NCI-H526 (cell line): Measurements from ENCODE around the gene SLC29A1.
A peak's percentile ranks its signal among the peaks of the same experiment; 100 is the strongest.
"Not testable (repeated sequence)": the region's sequence is repeated elsewhere in the genome, so short reads cannot be mapped to it uniquely, and the experiment has no call there.

Experiments used
- DNase-seq, 2 experiments: peaks; one replicate each; lab custom pipeline; 2025; lab: John Stamatoyannopoulos, UW

The SLC29A1 gene

GRCh38 chr6:44194326-44194725, 29.1 kb upstream of the SLC29A1 start:
- no peak for DNase-seq

- DNase-seq: not testable (repeated sequence)
Measured at GRCh38 chr6:44196351-44196750, 27.0 kb upstream of the SLC29A1 start.

- DNase-seq: no peak
Measured at GRCh38 chr6:44198684-44199083, 24.7 kb upstream of the SLC29A1 start.

- no peak for DNase-seq
Measured at GRCh38 chr6:44199883-44200282, 23.5 kb upstream of the SLC29A1 start.

- no peak for DNase-seq
Measured at GRCh38 chr6:44201200-44201599, 22.2 kb upstream of the SLC29A1 start.

- DNase-seq: no peak
Measured at GRCh38 chr6:44201638-44202303, 21.6 kb upstream of the SLC29A1 start.

GRCh38 chr6:44202332-44202971, 20.9 kb upstream of the SLC29A1 start:
- no peak for DNase-seq

GRCh38 chr6:44202972-44203750, 20.2 kb upstream of the SLC29A1 start:
- DNase-seq: no peak

GRCh38 chr6:44203955-44204354, 19.4 kb upstream of the SLC29A1 start:
- DNase-seq: no peak

- DNase-seq: no peak
Measured at GRCh38 chr6:44207966-44208365, 15.4 kb upstream of the SLC29A1 start.

- DNase-seq: no peak
Measured at GRCh38 chr6:44211284-44211683, 12.1 kb upstream of the SLC29A1 start.

- no peak for DNase-seq
Measured at GRCh38 chr6:44214307-44214706, 9.1 kb upstream of the SLC29A1 start.

GRCh38 chr6:44216677-44217331, 6.6 kb upstream of the SLC29A1 start, which contains the start of gene MYMX:
Gene MYMX (plus strand): TSS chr6:44216926. CDS start chr6:44217472, 546 bp downstream.
- DNase-seq: peak; percentile 51 to 82

- DNase-seq: peak; percentile 31 to 65
Measured at GRCh38 chr6:44217332-44218143, 5.9 kb upstream of the SLC29A1 start.

GRCh38 chr6:44219053-44219814, 4.2 kb upstream of the SLC29A1 start:
- DNase-seq: peak; percentile 97 to 98

GRCh38 chr6:44219815-44220784, 3.3 kb upstream of the SLC29A1 start:
- peak in 1 of 2 experiments; percentile 48 for DNase-seq

GRCh38 chr6:44220913-44221290, 2.5 kb upstream of the SLC29A1 start:
- no peak for DNase-seq

- DNase-seq: peak; percentile 68 to 88
Measured at GRCh38 chr6:44221291-44221960, 2.0 kb upstream of the SLC29A1 start.

- no peak for DNase-seq
Measured at GRCh38 chr6:44221961-44222335, 1.4 kb upstream of the SLC29A1 start.
